ENCODE data around the gene AP4S1.

The AP4S1 gene

GRCh38 chr14:30993071-30993470 lies 32.4 kb upstream of the AP4S1 start:
- no peaks in the 10 kb centered on the region for H3K27me3 ChIP-seq (ENCODE audit: control insufficient read depth, low read length)
- no peaks in the 10 kb centered on the region for H3K9me2 ChIP-seq (replicated peaks; ENCODE audit: control insufficient read depth, low read length)
- peaks cover 50% of the 10 kb centered on the region for H3K4me1 ChIP-seq (ENCODE audit: control insufficient read depth, low read length)
- no peak for TF ChIP-seq CTCF (IDR thresholded peaks at IDR 0.05; ENCODE audit: low read depth, low read length, poor library complexity, severe bottlenecking)
- no peak for TF ChIP-seq EZH2phosphoT487 (IDR thresholded peaks at IDR 0.05; ENCODE audit: borderline replicate concordance, low read length)
- peaks cover 98% of the 10 kb centered on the region for H3K79me2 ChIP-seq (ENCODE audit: control insufficient read depth, low read length)
- H3K9me3 ChIP-seq (ENCODE audit: control insufficient read depth, insufficient read depth, low read length) = no peaks in the 10 kb centered on the region
- H4K20me1 ChIP-seq (ENCODE audit: control insufficient read depth, insufficient read depth, low read depth, low read length) = peaks cover 4% of the 10 kb centered on the region; the same call in 1 of the 2 replicates
- H3F3A ChIP-seq (ENCODE audit: control insufficient read depth, insufficient read depth) = no peaks in the 10 kb centered on the region
- no peaks in the 10 kb centered on the region; the same call in 1 of the 2 replicates for H3K36me3 ChIP-seq (ENCODE audit: control insufficient read depth, low read length)
- no peak overlapping the region for H3K4me2 ChIP-seq (ENCODE audit: low read length)
- H3K4me3 ChIP-seq (ENCODE audit: low read length) = no peak overlapping the region
- H3K27ac ChIP-seq (ENCODE audit: low read depth, low read length) = no peak overlapping the region

GRCh38 chr14:30994681-30995620 lies 30.5 kb upstream of the AP4S1 start:
- Histone ChIP-seq H3K4me1 (ENCODE audit: control insufficient read depth, low read length) (peaks cover 45% of the 10 kb centered on the region), H3K27me3 (ENCODE audit: control insufficient read depth, low read length) (no peaks in the 10 kb centered on the region), H3K4me3 (ENCODE audit: low read length) (no peak overlapping the region), H3K27ac (ENCODE audit: low read depth, low read length) (no peak overlapping the region), H3K36me3 (ENCODE audit: control insufficient read depth, low read length) (peaks cover 12% of the 10 kb centered on the region), H3K9me2 (replicated peaks; ENCODE audit: control insufficient read depth, low read length) (no peaks in the 10 kb centered on the region), H3F3A (ENCODE audit: control insufficient read depth, insufficient read depth) (no peaks in the 10 kb centered on the region), H3K4me2 (ENCODE audit: low read length) (no peak overlapping the region; the same call in 1 of the 2 replicates), H3K9me3 (ENCODE audit: control insufficient read depth, insufficient read depth, low read length) (peaks cover 4% of the 10 kb centered on the region; the same call in 1 of the 2 replicates), H3K79me2 (ENCODE audit: control insufficient read depth, low read length) (peaks cover 98% of the 10 kb centered on the region), H4K20me1 (ENCODE audit: control insufficient read depth, insufficient read depth, low read depth, low read length) (peaks cover 4% of the 10 kb centered on the region; the same call in 1 of the 2 replicates)
- TF ChIP-seq EZH2phosphoT487 (IDR thresholded peaks at IDR 0.05; ENCODE audit: borderline replicate concordance, low read length) (no peak), CTCF (IDR thresholded peaks at IDR 0.05; ENCODE audit: low read depth, low read length, poor library complexity, severe bottlenecking) (no peak)

- Histone ChIP-seq H3F3A (ENCODE audit: control insufficient read depth, insufficient read depth) (no peaks in the 10 kb centered on the region), H3K9me3 (ENCODE audit: control insufficient read depth, insufficient read depth, low read length) (peaks cover 4% of the 10 kb centered on the region; the same call in 1 of the 2 replicates), H3K27ac (ENCODE audit: low read depth, low read length) (no peak overlapping the region), H3K27me3 (ENCODE audit: control insufficient read depth, low read length) (no peaks in the 10 kb centered on the region), H3K9me2 (replicated peaks; ENCODE audit: control insufficient read depth, low read length) (no peaks in the 10 kb centered on the region), H3K36me3 (ENCODE audit: control insufficient read depth, low read length) (peaks cover 14% of the 10 kb centered on the region), H3K4me3 (ENCODE audit: low read length) (no peak overlapping the region), H3K4me2 (ENCODE audit: low read length) (no peak overlapping the region), H3K79me2 (ENCODE audit: control insufficient read depth, low read length) (peaks cover 98% of the 10 kb centered on the region), H4K20me1 (ENCODE audit: control insufficient read depth, insufficient read depth, low read depth, low read length) (peaks cover 4% of the 10 kb centered on the region; the same call in 1 of the 2 replicates), H3K4me1 (ENCODE audit: control insufficient read depth, low read length) (peaks cover 42% of the 10 kb centered on the region)
- TF ChIP-seq CTCF (IDR thresholded peaks at IDR 0.05; ENCODE audit: low read depth, low read length, poor library complexity, severe bottlenecking) (no peak), EZH2phosphoT487 (IDR thresholded peaks at IDR 0.05; ENCODE audit: borderline replicate concordance, low read length) (no peak)
Measured at GRCh38 chr14:30995689-30996088, 29.8 kb upstream of the AP4S1 start.
